T-helper 2 cell treated with Interferon-gamma antibody and Interleukin-4, amounts not matched to agents 100 ng/mL and 5 ng/mL, for 36 hours (primary cell): ENCODE results near the gene MTMR1. TPM values are rescaled to one million over a fixed set of nuclear protein-coding genes. Genes with fewer than 3 reads are reported as not detected.

Source experiments
- intact Hi-C: fragments of 100-400 bp; cut with micrococcal nuclease; formaldehyde crosslinking; loops from one replicate; pipeline ENCODE4 v1.15.1; 2023
- total RNA-seq: library from RNA; stranded (reverse); gene quantifications from 2 replicates; pipeline ENCODE4 v1.2.3, GENCODE V29; 2022

Gene MTMR1
- 39.9 and 46.2 TPM in 2 replicates for total RNA-seq

GRCh38 chrX:150692831-150693724, at the start of gene MTMR1:
Gene MTMR1 (plus strand): TSS chrX:150693396. CDS start chrX:150693531, 135 bp downstream.
- intact Hi-C loops: loop anchor here (2.0 to 10.0 kb wide), 8 partner anchors 58 to 748 kb away; partner anchors contain the start of genes CD99L2, MAMLD1, MTM1 and VMA21

GRCh38 chrX:150643958-150644357, 49.2 kb upstream of the MTMR1 start:
- intact Hi-C loops: no loop called here

- intact Hi-C loops: no loop called here
These were observed 48.8 kb upstream of the MTMR1 start for GRCh38 chrX:150644422-150644821.

- intact Hi-C loops: no loop called here
These were observed 45.9 kb upstream of the MTMR1 start for GRCh38 chrX:150647331-150647730.

GRCh38 chrX:150648296-150648940, 44.8 kb upstream of the MTMR1 start:
- intact Hi-C loops: no loop called here

GRCh38 chrX:150649096-150649870, 43.9 kb upstream of the MTMR1 start:
- intact Hi-C loops: no loop called here

- intact Hi-C loops: no loop called here
These were observed 41.3 kb upstream of the MTMR1 start for GRCh38 chrX:150651906-150652305.

- intact Hi-C loops: no loop called here
These were observed 37.4 kb upstream of the MTMR1 start for GRCh38 chrX:150655788-150656187.

GRCh38 chrX:150663073-150663472, 30.1 kb upstream of the MTMR1 start:
- intact Hi-C loops: no loop called here

GRCh38 chrX:150664290-150664689, 28.9 kb upstream of the MTMR1 start:
- intact Hi-C loops: no loop called here

GRCh38 chrX:150676221-150676620, 17.0 kb upstream of the MTMR1 start:
- intact Hi-C loops: no loop called here

- intact Hi-C loops: loop anchor here (5.0 kb wide), 1 partner anchor 719 kb away; no protein-coding TSS in a partner anchor
These were observed 12.2 kb upstream of the MTMR1 start for GRCh38 chrX:150680974-150681373.

- intact Hi-C loops: loop anchor here (1.0 to 5.0 kb wide), 2 partner anchors 33 to 721 kb away; no protein-coding TSS in a partner anchor
These were observed 10.1 kb upstream of the MTMR1 start for GRCh38 chrX:150683112-150683511.

GRCh38 chrX:150683536-150684146, 9.6 kb upstream of the MTMR1 start:
- intact Hi-C loops: loop anchor here (1.0 to 5.0 kb wide), 2 partner anchors 33 to 721 kb away; no protein-coding TSS in a partner anchor

GRCh38 chrX:150688911-150689451, 4.2 kb upstream of the MTMR1 start:
- intact Hi-C loops: no loop called here

- intact Hi-C loops: loop anchor here (5.0 to 10.0 kb wide), 5 partner anchors 55 to 745 kb away; partner anchors contain the start of genes MAMLD1 and VMA21
These were observed 3.1 kb upstream of the MTMR1 start for GRCh38 chrX:150690126-150690525.

GRCh38 chrX:150692296-150692695, 900 bp upstream of the MTMR1 start:
- intact Hi-C loops: loop anchor here (2.0 to 10.0 kb wide), 8 partner anchors 57 to 747 kb away; partner anchors contain the start of genes CD99L2, MAMLD1, MTM1 and VMA21

GRCh38 chrX:150693725-150694574, 754 bp downstream of the MTMR1 start:
- intact Hi-C loops: loop anchor here (1.0 to 10.0 kb wide), 9 partner anchors 22 to 749 kb away; partner anchors contain the start of genes CD99L2, MAMLD1, MTM1 and VMA21

GRCh38 chrX:150694738-150695410, 1.7 kb downstream of the MTMR1 start:
- intact Hi-C loops: loop anchor here (1.0 to 10.0 kb wide), 6 partner anchors 21 to 750 kb away; partner anchors contain the start of genes MAMLD1 and VMA21
